ENCODE measurements around the gene TRAPPC10.
"Not testable (repeated sequence)": the region's sequence is repeated elsewhere in the genome, so short reads cannot be mapped to it uniquely, and the experiment has no call there.

Gene TRAPPC10

DNA sequence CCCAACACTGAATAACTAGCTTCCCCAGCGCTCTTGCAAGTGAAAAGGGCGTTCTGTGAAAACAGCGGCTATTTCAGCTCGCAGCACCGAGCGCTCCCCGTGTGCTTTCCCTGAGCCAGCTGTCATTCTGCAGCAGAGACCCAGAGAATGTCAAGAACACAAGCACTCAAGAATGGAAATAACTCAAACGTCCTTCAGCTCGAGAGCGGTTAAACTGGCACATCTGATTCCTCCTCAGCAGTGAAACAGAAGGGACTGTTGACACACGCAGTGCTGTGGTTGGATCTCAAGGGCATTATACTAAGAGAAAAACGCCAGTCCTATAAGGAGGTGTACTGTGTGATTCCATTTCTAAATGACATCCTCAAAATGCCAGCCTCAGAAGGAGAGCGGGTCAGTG lies 86.9 kb downstream of the TRAPPC10 start:
- not testable (repeated sequence) for H2BK5ac ChIP-seq (ENCODE audit: low read depth, low read length, poor library complexity); DNase-seq; H2BK12ac ChIP-seq (ENCODE audit: low read length); H3K4me3 ChIP-seq (ENCODE audit: low read depth, low read length); H3K79me2 ChIP-seq (ENCODE audit: control insufficient read depth, insufficient read depth, low read length, poor library complexity); H3K4me2 ChIP-seq (ENCODE audit: low read length); H3K27ac ChIP-seq (ENCODE audit: low read depth, low read length); H3K4me1 ChIP-seq (ENCODE audit: control insufficient read depth in 1 of 2, insufficient read depth in 2 of 2, low read length in 2 of 2); H2AK5ac ChIP-seq (ENCODE audit: low read length); H3K9me3 ChIP-seq (ENCODE audit: insufficient read depth, low read depth, low read length); H3K9ac ChIP-seq (ENCODE audit: low read length); H3K79me1 ChIP-seq (ENCODE audit: low read length); H3K23ac ChIP-seq (ENCODE audit: low read length); H4K12ac ChIP-seq (ENCODE audit: low read depth, low read length); H3K27me3 ChIP-seq (ENCODE audit: insufficient read depth, low read length); H3K14ac ChIP-seq (ENCODE audit: low read length); H3K36me3 ChIP-seq (ENCODE audit: control insufficient read depth in 1 of 2, insufficient read depth in 2 of 2, low read length in 2 of 2); H2BK120ac ChIP-seq (ENCODE audit: insufficient read depth, low read length, poor library complexity); H3K18ac ChIP-seq (ENCODE audit: low read length); H4K8ac ChIP-seq (ENCODE audit: low read depth, low read length); H3K4ac ChIP-seq (ENCODE audit: low read depth, low read length); H4K91ac ChIP-seq (ENCODE audit: low read depth, low read length); H2AFZ ChIP-seq (ENCODE audit: insufficient read depth, low read length, poor library complexity)
- WGBS (ENCODE audit: extremely low coverage, insufficient coverage, insufficient read length) = no CpG with 5 or more reads among the region's 13 CpGs

DNA sequence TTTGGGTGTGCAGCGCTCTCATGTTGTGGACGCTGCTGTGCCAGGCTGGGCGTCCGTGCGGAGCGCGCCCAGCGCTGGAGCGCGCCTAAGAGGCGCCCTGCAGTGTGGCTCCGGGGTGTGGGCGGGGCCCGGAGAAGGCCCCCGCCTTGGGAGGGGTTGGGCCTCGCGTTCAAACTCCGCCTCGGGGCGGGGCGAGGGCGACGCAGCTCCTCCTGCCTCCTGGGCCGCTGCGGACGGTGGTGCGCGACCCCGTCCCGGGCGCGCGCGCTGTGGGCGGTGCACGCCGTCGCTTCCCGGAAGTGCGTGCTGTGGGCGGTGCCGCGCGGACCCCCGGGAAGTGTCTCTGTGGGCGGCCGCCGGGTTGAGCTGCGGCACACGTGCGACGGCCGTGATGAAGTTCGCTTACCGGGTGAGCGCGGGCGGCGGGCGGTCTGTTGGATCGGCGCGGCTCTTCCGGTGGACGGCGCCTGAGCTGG lies 95.0 kb downstream of the TRAPPC10 start, which contains the start of gene PWP2:
TSS of gene PWP2 (plus strand) at position 374 of the 476 bp plus-strand sequence. CDS start at position 392, 18 bp downstream.
- H2BK120ac ChIP-seq (ENCODE audit: insufficient read depth, low read length, poor library complexity); H3K79me2 ChIP-seq (ENCODE audit: control insufficient read depth, insufficient read depth, low read length, poor library complexity); H3K14ac ChIP-seq (ENCODE audit: low read length); H3K27ac ChIP-seq (ENCODE audit: low read depth, low read length); H2BK12ac ChIP-seq (ENCODE audit: low read length); H3K9ac ChIP-seq (ENCODE audit: low read length); H4K8ac ChIP-seq (ENCODE audit: low read depth, low read length); H3K4ac ChIP-seq (ENCODE audit: low read depth, low read length); H2AK5ac ChIP-seq (ENCODE audit: low read length); H3K18ac ChIP-seq (ENCODE audit: low read length); H3K4me2 ChIP-seq (ENCODE audit: low read length); H3K36me3 ChIP-seq (ENCODE audit: control insufficient read depth in 1 of 2, insufficient read depth in 2 of 2, low read length in 2 of 2); H3K4me1 ChIP-seq (ENCODE audit: control insufficient read depth in 1 of 2, insufficient read depth in 2 of 2, low read length in 2 of 2); H3K27me3 ChIP-seq (ENCODE audit: insufficient read depth, low read length); H3K79me1 ChIP-seq (ENCODE audit: low read length); H3K23ac ChIP-seq (ENCODE audit: low read length); H4K12ac ChIP-seq (ENCODE audit: low read depth, low read length); H4K91ac ChIP-seq (ENCODE audit: low read depth, low read length); H2AFZ ChIP-seq (ENCODE audit: insufficient read depth, low read length, poor library complexity); H2BK5ac ChIP-seq (ENCODE audit: low read depth, low read length, poor library complexity); H3K9me3 ChIP-seq (ENCODE audit: insufficient read depth, low read depth, low read length): not testable (repeated sequence)
- WGBS (ENCODE audit: extremely low coverage, insufficient coverage, insufficient read length) = no CpG with 5 or more reads among the region's 66 CpGs
- peak in 1 of 2 donors; percentile 38 for DNase-seq
- peak within 1 kb of the TSS; percentile 68 for H3K4me3 ChIP-seq (ENCODE audit: low read depth, low read length)

DNA sequence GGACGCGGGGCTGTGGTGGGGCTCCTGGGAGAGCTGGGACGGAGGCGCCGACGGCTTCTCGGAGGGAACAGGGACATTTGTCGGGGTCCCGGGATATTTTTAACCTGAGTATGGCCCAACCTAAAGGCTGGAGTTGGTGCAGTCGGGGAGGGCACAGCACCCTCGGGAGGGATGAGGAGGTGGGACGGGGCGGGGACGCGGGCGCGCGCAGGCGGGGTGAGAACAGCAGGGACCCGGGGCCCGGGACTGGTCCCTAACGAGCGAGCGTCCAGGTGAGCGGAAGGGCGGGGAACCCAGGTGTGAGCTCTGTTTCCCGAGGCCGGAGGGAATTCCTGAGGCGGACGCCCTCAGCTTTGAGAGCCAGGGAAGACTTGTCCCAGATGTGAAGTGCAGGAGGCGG lies 95.5 kb downstream of the TRAPPC10 start:
- not testable (repeated sequence) for H3K4me3 ChIP-seq (ENCODE audit: low read depth, low read length); H3K9ac ChIP-seq (ENCODE audit: low read length); H2AFZ ChIP-seq (ENCODE audit: insufficient read depth, low read length, poor library complexity); H3K4me2 ChIP-seq (ENCODE audit: low read length); H3K4me1 ChIP-seq (ENCODE audit: control insufficient read depth in 1 of 2, insufficient read depth in 2 of 2, low read length in 2 of 2); H2AK5ac ChIP-seq (ENCODE audit: low read length); H2BK12ac ChIP-seq (ENCODE audit: low read length); H3K23ac ChIP-seq (ENCODE audit: low read length); H2BK5ac ChIP-seq (ENCODE audit: low read depth, low read length, poor library complexity); H4K12ac ChIP-seq (ENCODE audit: low read depth, low read length); DNase-seq; H3K27ac ChIP-seq (ENCODE audit: low read depth, low read length); H3K36me3 ChIP-seq (ENCODE audit: control insufficient read depth in 1 of 2, insufficient read depth in 2 of 2, low read length in 2 of 2); H3K79me2 ChIP-seq (ENCODE audit: control insufficient read depth, insufficient read depth, low read length, poor library complexity); H2BK120ac ChIP-seq (ENCODE audit: insufficient read depth, low read length, poor library complexity); H4K8ac ChIP-seq (ENCODE audit: low read depth, low read length); H3K4ac ChIP-seq (ENCODE audit: low read depth, low read length); H3K9me3 ChIP-seq (ENCODE audit: insufficient read depth, low read depth, low read length); H3K14ac ChIP-seq (ENCODE audit: low read length); H3K18ac ChIP-seq (ENCODE audit: low read length); H3K27me3 ChIP-seq (ENCODE audit: insufficient read depth, low read length); H3K79me1 ChIP-seq (ENCODE audit: low read length); H4K91ac ChIP-seq (ENCODE audit: low read depth, low read length)
- no CpG with 5 or more reads among the region's 31 CpGs for WGBS (ENCODE audit: extremely low coverage, insufficient coverage, insufficient read length)

DNA sequence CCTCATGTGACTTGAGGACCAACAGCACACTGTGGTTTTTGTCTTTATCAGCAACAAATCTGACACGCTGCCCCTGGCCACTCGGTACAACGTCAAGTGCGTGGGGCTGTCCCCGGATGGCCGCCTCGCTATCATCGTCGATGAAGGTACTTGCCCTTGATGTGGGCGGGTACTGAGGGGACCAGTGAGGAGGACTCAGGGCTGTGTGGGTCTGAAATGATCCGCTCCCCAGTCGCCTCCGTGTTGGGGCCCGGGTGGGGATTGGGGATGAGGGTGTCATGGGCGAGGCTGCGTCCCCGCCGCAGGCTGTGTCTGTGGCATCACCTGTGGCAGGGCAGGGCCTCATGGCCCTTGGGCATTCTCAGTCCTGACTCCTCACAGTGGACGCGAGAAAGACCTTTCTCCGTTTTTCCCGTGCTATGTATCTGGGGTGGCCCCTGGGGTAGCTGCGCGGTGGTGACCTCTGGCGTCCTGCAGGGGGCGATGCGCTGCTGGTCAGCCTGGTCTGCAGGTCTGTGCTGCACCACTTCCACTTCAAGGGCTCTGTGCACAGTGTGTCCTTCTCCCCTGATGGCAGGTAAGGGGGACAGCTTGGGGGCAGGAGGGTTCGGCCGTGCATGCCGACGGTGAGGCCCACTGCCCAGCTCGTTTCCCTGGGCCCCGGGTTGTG lies 101.7 kb downstream of the TRAPPC10 start:
- not testable (repeated sequence) for H3K79me2 ChIP-seq (ENCODE audit: control insufficient read depth, insufficient read depth, low read length, poor library complexity); H2BK120ac ChIP-seq (ENCODE audit: insufficient read depth, low read length, poor library complexity); H3K4me3 ChIP-seq (ENCODE audit: low read depth, low read length); H4K91ac ChIP-seq (ENCODE audit: low read depth, low read length); H3K9me3 ChIP-seq (ENCODE audit: insufficient read depth, low read depth, low read length); H4K12ac ChIP-seq (ENCODE audit: low read depth, low read length); H3K9ac ChIP-seq (ENCODE audit: low read length); H3K4ac ChIP-seq (ENCODE audit: low read depth, low read length); H2AK5ac ChIP-seq (ENCODE audit: low read length); H3K27me3 ChIP-seq (ENCODE audit: insufficient read depth, low read length); H3K18ac ChIP-seq (ENCODE audit: low read length); H3K27ac ChIP-seq (ENCODE audit: low read depth, low read length); DNase-seq; H3K4me2 ChIP-seq (ENCODE audit: low read length); H2BK12ac ChIP-seq (ENCODE audit: low read length); H2AFZ ChIP-seq (ENCODE audit: insufficient read depth, low read length, poor library complexity); H2BK5ac ChIP-seq (ENCODE audit: low read depth, low read length, poor library complexity); H3K36me3 ChIP-seq (ENCODE audit: control insufficient read depth in 1 of 2, insufficient read depth in 2 of 2, low read length in 2 of 2); H4K8ac ChIP-seq (ENCODE audit: low read depth, low read length); H3K79me1 ChIP-seq (ENCODE audit: low read length); H3K23ac ChIP-seq (ENCODE audit: low read length); H3K14ac ChIP-seq (ENCODE audit: low read length); H3K4me1 ChIP-seq (ENCODE audit: control insufficient read depth in 1 of 2, insufficient read depth in 2 of 2, low read length in 2 of 2)
- WGBS (ENCODE audit: extremely low coverage, insufficient coverage, insufficient read length) = no CpG with 5 or more reads among the region's 33 CpGs

Measured in trophoblast cell (in vitro differentiated cells and primary cell).